GM23338 (cell line): Measurements from ENCODE around the gene RNF213.

Experiments
- CREB1 ChIP-seq: fragments of 250-450 bp; sonication (Bioruptor Pico); IDR thresholded peaks from 2 replicates; pipeline ENCODE4 v1.5.0; 2020; ENCODE audit warnings: low read depth, mild to moderate bottlenecking, moderate library complexity
- CTCF ChIP-seq, 2 experiments: fragments of 200-600 bp in 1 of 2; sonication (generic) in 1 of 2; conservative IDR thresholded peaks; 2 replicates each; pipeline versions ENCODE4 v1.5.1 to v1.6.1; 2016 to 2017; ENCODE audit warnings: antibody characterized with exemption in 2 of 2, low read depth in 2 of 2, mild to moderate bottlenecking in 2 of 2, moderate library complexity in 1 of 2
- ETS1 ChIP-seq: IDR thresholded peaks from 2 replicates; pipeline ENCODE4 v1.6.1; 2016; ENCODE audit warnings: antibody characterized with exemption
- EZH2 ChIP-seq: fragments of 200-600 bp; sonication (generic); IDR thresholded peaks from one replicate; pipeline ENCODE4 v1.8.0; 2017; ENCODE audit warnings: antibody characterized with exemption, mild to moderate bottlenecking, low read depth; ENCODE audit not compliant: unreplicated experiment
- EZH2phosphoT487 ChIP-seq: fragments of 200-600 bp; sonication (generic); IDR thresholded peaks from one replicate; pipeline ENCODE4 v1.8.1; 2018; ENCODE audit warnings: antibody characterized with exemption; ENCODE audit not compliant: unreplicated experiment
- JUNB ChIP-seq: IDR thresholded peaks from one replicate; pipeline ENCODE4 v1.6.1; 2016; ENCODE audit warnings: antibody characterized with exemption; ENCODE audit not compliant: unreplicated experiment
- NANOG ChIP-seq: IDR thresholded peaks from 2 replicates; pipeline ENCODE4 v1.6.1; 2016; ENCODE audit warnings: antibody characterized with exemption, borderline replicate concordance
- POLR2AphosphoS5 ChIP-seq: IDR thresholded peaks from 2 replicates; pipeline ENCODE4 v1.6.1; 2016; ENCODE audit warnings: antibody characterized with exemption, low read depth
- REST ChIP-seq: IDR thresholded peaks from one replicate; pipeline ENCODE4 v1.6.1; 2018; ENCODE audit warnings: antibody characterized with exemption; ENCODE audit not compliant: unreplicated experiment
- STAT1 ChIP-seq: IDR thresholded peaks from one replicate; pipeline ENCODE4 v1.6.1; 2016; ENCODE audit warnings: antibody characterized with exemption; ENCODE audit not compliant: unreplicated experiment
- ZNF114 ChIP-seq: fragments of 250-450 bp; sonication (Bioruptor Pico); IDR thresholded peaks from 2 replicates; pipeline ENCODE4 v1.5.0; 2020; ENCODE audit warnings: mild to moderate bottlenecking, moderate library complexity
- ZNF331 ChIP-seq: fragments of 250-450 bp; sonication (Bioruptor Pico); IDR thresholded peaks from 2 replicates; pipeline ENCODE4 v1.5.0; 2020; ENCODE audit warnings: low read depth, mild to moderate bottlenecking, moderate library complexity
- ZNF462 ChIP-seq: fragments of 250-450 bp; sonication (Bioruptor Pico); IDR thresholded peaks from 2 replicates; pipeline ENCODE4 v1.5.0; 2020; ENCODE audit warnings: mild to moderate bottlenecking, moderate library complexity

- no peak for TF ChIP-seq CTCF (conservative IDR thresholded peaks at IDR 0.05; ENCODE audit: low read depth in 2 of 2)
- no peak for TF ChIP-seq POLR2AphosphoS5
- TF ChIP-seq EZH2, result no peak
- no peak for TF ChIP-seq EZH2phosphoT487
- TF ChIP-seq NANOG, result no peak
- TF ChIP-seq REST, result no peak
- no peak for TF ChIP-seq ETS1
- no peak for TF ChIP-seq JUNB
- no peak for TF ChIP-seq CREB1 (CRISPR knock-in tag)
- no peak for TF ChIP-seq ZNF331 (CRISPR knock-in tag)
- no peak for TF ChIP-seq STAT1
- no peak for TF ChIP-seq ZNF462
- no peak for TF ChIP-seq ZNF114 (CRISPR knock-in tag)
These were observed 167.7 kb downstream of the RNF213 start for GRCh38 chr17:80428363-80428762.
